ENCODE measurements around the gene KLHL20.
"Not testable (repeated sequence)": the region's sequence is repeated elsewhere in the genome, so short reads cannot be mapped to it uniquely, and the experiment has no call there.

DNA sequence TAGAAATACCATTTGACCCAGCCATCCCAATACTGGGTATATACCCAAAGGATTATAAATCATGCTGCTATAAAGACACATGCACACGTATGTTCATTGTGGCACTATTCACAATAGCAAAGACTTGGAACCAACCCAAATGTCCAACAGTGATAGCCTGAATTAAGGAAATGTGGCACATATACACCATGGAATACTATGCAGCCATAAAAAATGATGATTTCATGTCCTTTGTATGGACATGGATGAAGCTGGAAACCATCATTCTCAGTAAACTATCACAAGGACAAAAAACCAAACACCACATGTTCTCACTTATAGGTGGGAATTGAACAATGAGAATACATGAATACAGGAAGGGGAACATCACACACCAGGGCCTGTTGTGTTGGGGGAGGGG lies 16.6 kb downstream of the KLHL20 start:
- TF ChIP-seq, protein P1, sequence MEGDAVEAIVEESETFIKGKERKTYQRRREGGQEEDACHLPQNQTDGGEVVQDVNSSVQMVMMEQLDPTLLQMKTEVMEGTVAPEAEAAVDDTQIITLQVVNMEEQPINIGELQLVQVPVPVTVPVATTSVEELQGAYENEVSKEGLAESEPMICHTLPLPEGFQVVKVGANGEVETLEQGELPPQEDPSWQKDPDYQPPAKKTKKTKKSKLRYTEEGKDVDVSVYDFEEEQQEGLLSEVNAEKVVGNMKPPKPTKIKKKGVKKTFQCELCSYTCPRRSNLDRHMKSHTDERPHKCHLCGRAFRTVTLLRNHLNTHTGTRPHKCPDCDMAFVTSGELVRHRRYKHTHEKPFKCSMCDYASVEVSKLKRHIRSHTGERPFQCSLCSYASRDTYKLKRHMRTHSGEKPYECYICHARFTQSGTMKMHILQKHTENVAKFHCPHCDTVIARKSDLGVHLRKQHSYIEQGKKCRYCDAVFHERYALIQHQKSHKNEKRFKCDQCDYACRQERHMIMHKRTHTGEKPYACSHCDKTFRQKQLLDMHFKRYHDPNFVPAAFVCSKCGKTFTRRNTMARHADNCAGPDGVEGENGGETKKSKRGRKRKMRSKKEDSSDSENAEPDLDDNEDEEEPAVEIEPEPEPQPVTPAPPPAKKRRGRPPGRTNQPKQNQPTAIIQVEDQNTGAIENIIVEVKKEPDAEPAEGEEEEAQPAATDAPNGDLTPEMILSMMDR (IDR thresholded peaks at IDR 0.05): not testable (repeated sequence)
- TF ChIP-seq POLR2A, EP300 (IDR thresholded peaks at IDR 0.05): not testable (repeated sequence)
